AG09309 (cell line): Measurements from ENCODE around the gene SOX9.

ENCODE experiments used
- DNase-seq: peaks from one replicate; pipeline ENCODE4 v3.0.0-alpha.2; 2010; ENCODE audit warnings: low read depth
- H3K4me3 ChIP-seq: 2 replicates; pipeline ENCODE4 v1.5.1; 2011; ENCODE audit warnings: mild to moderate bottlenecking, low read depth, low read length, moderate library complexity; ENCODE audit not compliant: control insufficient read depth
- CTCF ChIP-seq: IDR thresholded peaks from 2 replicates; pipeline ENCODE4 v1.5.1; 2011; ENCODE audit warnings: mild to moderate bottlenecking, low read depth, low read length, inconsistent platforms; ENCODE audit not compliant: insufficient read depth, control insufficient read depth; ENCODE audit errors: missing control alignments

The SOX9 gene

GRCh38 chr17:72116661-72117521 is 3.9 kb upstream of the SOX9 start:
- H3K4me3 ChIP-seq, result peak overlapping the region; percentile 23
- TF ChIP-seq CTCF, result no peak
- no peak for DNase-seq

- DNase-seq, result no peak
- H3K4me3 ChIP-seq, result peak overlapping the region; percentile 23
- no peak for TF ChIP-seq CTCF
Observed at GRCh38 chr17:72117535-72118334, 3.1 kb upstream of the SOX9 start.

- no peak for DNase-seq
- peak overlapping the region; percentile 23 for H3K4me3 ChIP-seq
- TF ChIP-seq CTCF, result peak; percentile 90
Observed at GRCh38 chr17:72118335-72119076, 2.3 kb upstream of the SOX9 start.

DNA sequence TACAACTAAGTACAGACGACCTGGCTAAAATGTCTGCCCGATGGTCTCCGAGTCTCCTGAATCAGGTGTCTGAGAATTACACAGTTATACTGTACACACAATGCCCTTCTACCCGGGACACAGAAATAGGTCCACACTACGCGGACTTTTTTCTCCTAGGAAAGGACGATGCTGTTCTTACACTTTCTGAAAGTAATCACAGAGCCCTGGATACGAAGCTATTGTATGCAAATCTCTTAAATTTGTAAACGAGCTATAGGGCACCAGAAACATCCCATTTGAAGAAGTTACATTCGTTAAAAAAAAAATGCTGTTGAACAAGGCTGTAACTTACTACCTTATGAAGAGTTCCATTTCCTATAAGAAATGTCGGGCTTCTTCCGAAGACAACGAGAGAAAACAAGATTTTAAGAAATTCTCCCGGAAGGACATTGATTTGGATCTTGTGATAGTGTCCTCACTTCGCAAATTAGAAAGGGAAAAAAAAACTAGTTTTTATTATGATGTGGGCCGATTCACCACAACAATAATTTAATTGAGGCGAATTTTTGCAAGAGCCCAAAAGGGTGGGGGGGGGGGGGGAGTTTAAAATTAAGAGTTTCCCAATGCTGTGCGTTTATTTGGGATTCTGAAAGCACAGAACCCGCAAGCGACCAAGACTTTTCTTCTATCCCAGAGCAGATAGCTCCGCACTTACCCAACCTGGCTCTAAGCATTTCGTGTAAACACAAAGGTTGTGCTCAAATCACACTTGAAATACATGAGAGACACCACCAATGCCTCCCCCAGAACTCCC is 1.5 kb upstream of the SOX9 start:
- TF ChIP-seq CTCF, result no peak
- no peak overlapping the region for H3K4me3 ChIP-seq
- no peak for DNase-seq

GRCh38 chr17:72119873-72120641 is 763 bp upstream of the SOX9 start:
- no peak for DNase-seq
- H3K4me3 ChIP-seq, result peak overlapping the region; percentile 79
- no peak for TF ChIP-seq CTCF
